ENCODE results near the gene CDH23.

- no peak for TF ChIP-seq REST (IDR thresholded peaks at IDR 0.05; ENCODE audit: borderline replicate concordance)
- TF ChIP-seq RAD21 (conservative IDR thresholded peaks at IDR 0.05), result no peak
- TF ChIP-seq EZH2 (IDR thresholded peaks at IDR 0.05; ENCODE audit: borderline replicate concordance, insufficient read depth, low read length, poor library complexity, severe bottlenecking), result no peak
- no peak for TF ChIP-seq CTCF (IDR thresholded peaks at IDR 0.05; ENCODE audit: poor library complexity, severe bottlenecking)
Measured at GRCh38 chr10:71462062-71462935, 65.6 kb downstream of the CDH23 start.

Measured in neural cell (in vitro differentiated cells).